IMR-90 (cell line): ENCODE results near the gene MAGEF1.

Experiments used
- BHLHE40 ChIP-seq: fragments of 150-350 bp; IDR thresholded peaks from 2 replicates; pipeline ENCODE4 v1.6.1; 2016; ENCODE audit warnings: mild to moderate bottlenecking, low read depth, low read length
- CTCF ChIP-seq: conservative IDR thresholded peaks from 2 replicates; pipeline ENCODE4 v1.5.1; 2012; ENCODE audit warnings: mild to moderate bottlenecking, low read depth, low read length, improper control_type of control experiment
- MAFK ChIP-seq: IDR thresholded peaks from 2 replicates; pipeline ENCODE4 v1.6.1; 2012; ENCODE audit warnings: low read depth, low read length, improper control_type of control experiment
- NFE2L2 ChIP-seq: fragments of 150-350 bp; IDR thresholded peaks from 2 replicates; pipeline ENCODE4 v1.6.1; 2016; ENCODE audit warnings: low read depth, mild to moderate bottlenecking, low read length
- RAD21 ChIP-seq: IDR thresholded peaks from 2 replicates; pipeline ENCODE4 v1.6.1; 2012; ENCODE audit warnings: low read length, improper control_type of control experiment
- RCOR1 ChIP-seq: IDR thresholded peaks from 2 replicates; pipeline ENCODE4 v1.6.1; 2012; ENCODE audit warnings: mild to moderate bottlenecking, low read length, improper control_type of control experiment; ENCODE audit not compliant: insufficient replicate concordance

- TF ChIP-seq RCOR1 (no peak), RAD21 (no peak), MAFK (no peak), CTCF (no peak), BHLHE40 (no peak), NFE2L2 (no peak)
Measured at GRCh38 chr3:184666442-184666841, 45.4 kb downstream of the MAGEF1 start.
